Non-pigmented ciliary epithelial cell (primary cell): ENCODE data around the gene CKAP4.

Source experiments
- DNase-seq: peaks from one replicate; pipeline ENCODE4 v3.0.0-alpha.2; 2010; ENCODE audit warnings: low read depth

Gene CKAP4

GRCh38 chr12:106274012-106274411 lies 26.2 kb upstream of the CKAP4 start:
- no peak for DNase-seq

- no peak for DNase-seq
Observed at GRCh38 chr12:106273491-106273890, 25.7 kb upstream of the CKAP4 start.

- DNase-seq = no peak
Observed at GRCh38 chr12:106271575-106272505, 24.0 kb upstream of the CKAP4 start.

GRCh38 chr12:106269150-106269771 lies 21.4 kb upstream of the CKAP4 start:
- DNase-seq = no peak

- DNase-seq = no peak
Observed at GRCh38 chr12:106267535-106267934, 19.7 kb upstream of the CKAP4 start.

GRCh38 chr12:106265116-106265515 lies 17.3 kb upstream of the CKAP4 start:
- DNase-seq = no peak

- DNase-seq = no peak
Observed at GRCh38 chr12:106258935-106259334, 11.1 kb upstream of the CKAP4 start.

- DNase-seq = no peak
Observed at GRCh38 chr12:106258226-106258625, 10.4 kb upstream of the CKAP4 start.

- no peak for DNase-seq
Observed at GRCh38 chr12:106256524-106256923, 8.7 kb upstream of the CKAP4 start.

GRCh38 chr12:106255952-106256351 lies 8.1 kb upstream of the CKAP4 start:
- no peak for DNase-seq

GRCh38 chr12:106255493-106255892 lies 7.7 kb upstream of the CKAP4 start:
- DNase-seq = no peak

GRCh38 chr12:106254724-106255123 lies 6.9 kb upstream of the CKAP4 start:
- DNase-seq = no peak

GRCh38 chr12:106251631-106252455 lies 4.0 kb upstream of the CKAP4 start:
- no peak for DNase-seq

GRCh38 chr12:106249411-106250135 lies 1.8 kb upstream of the CKAP4 start:
- no peak for DNase-seq

GRCh38 chr12:106248846-106249371 lies 1.1 kb upstream of the CKAP4 start:
- DNase-seq = no peak

GRCh38 chr12:106248312-106248845 lies 559 bp upstream of the CKAP4 start:
- DNase-seq = no peak

- DNase-seq = no peak
Observed at GRCh38 chr12:106246891-106247673, 738 bp downstream of the CKAP4 start.

GRCh38 chr12:106245767-106246166 lies 2.1 kb downstream of the CKAP4 start:
- DNase-seq = no peak

GRCh38 chr12:106243620-106244019 lies 4.2 kb downstream of the CKAP4 start:
- DNase-seq = no peak

- no peak for DNase-seq
Observed at GRCh38 chr12:106240821-106241220, 7.0 kb downstream of the CKAP4 start.

GRCh38 chr12:106239951-106240335 lies 7.9 kb downstream of the CKAP4 start:
- DNase-seq = no peak
